Measurements from ENCODE around the gene CFAP100. TPM values are rescaled to one million over a fixed set of nuclear protein-coding genes. Genes with fewer than 3 reads are reported as not detected.

The CFAP100 gene
- total and polyA plus RNA-seq, 2 experiments from 2014 or later, result not detected

DNA sequence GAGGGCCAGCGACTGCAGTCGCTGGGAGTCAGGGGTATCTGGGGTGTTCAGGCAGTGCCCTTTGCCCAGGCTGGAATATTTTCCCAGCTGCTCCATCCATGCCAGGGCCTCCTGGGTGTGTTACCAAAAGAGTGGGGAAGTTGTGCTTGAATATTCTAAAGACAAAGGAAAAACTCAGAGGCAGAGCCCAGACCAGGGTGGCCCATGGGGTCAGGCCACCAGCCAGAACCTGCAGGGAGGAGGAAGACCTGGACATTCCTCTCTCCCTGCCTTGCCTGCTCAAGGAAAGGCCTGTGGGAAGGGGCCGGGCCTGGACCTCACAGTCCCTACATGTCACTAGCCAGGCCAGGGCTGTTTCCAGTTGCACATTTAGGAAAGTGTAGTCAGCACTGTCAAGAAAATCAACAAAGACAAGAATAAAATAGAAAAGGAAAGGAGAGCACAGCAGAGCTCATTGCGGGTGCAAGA is 21.5 kb upstream of the CFAP100 start:
- DNase-seq (ENCODE audit: low spot score), result no peak
- WGBS (ENCODE audit: low lambda C conversion rate, missing lambda C conversion rate), result 90% methylated on average over 4 of the region's 4 CpGs
- no peaks in the 10 kb centered on the region for H3K79me2 ChIP-seq

DNA sequence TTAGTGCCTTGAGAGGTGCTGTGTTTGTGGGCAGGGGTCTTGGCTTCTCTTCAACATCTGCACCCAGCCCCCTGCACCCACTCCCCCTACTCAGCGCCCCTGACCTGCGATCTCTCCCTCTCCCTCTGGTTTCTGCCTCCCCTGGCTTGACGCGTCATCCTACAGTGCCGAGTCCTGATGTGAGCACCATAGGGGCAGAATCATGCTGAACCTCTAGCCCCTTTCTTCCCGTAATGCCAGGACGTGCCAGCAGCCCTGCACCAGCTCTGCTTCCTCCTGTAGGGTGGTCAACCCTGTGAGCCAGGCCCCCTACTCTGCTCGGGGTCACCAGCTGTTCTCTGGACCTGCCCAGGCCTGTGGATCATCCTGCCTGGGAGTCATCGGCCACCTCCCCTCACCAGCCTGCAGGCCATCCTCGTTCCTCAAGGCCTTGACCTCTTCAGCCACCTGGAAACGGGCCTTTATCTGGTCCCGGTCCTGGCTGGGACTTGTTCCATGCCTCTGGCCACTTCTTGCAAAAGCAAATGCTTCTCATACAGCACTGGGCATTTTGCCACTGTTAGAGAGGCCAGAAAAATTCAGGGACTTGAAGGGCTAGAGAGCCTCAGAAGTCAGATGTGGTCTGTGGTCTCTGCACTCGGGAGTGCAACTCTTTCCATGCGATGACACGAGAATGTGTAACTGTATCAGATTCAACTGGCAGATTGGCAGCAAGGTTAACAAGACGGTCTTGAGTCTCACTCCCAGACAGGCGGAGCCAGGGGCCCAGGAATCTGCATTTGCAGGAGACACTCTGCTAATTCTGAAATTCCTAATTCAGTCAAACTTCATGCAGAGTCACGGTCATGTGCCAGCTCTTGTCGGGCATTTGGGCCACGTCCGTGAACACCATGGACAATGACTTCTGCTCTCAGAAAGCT is 20.8 kb upstream of the CFAP100 start:
- TF ChIP-seq EZH2phosphoT487 (IDR thresholded peaks at IDR 0.05; ENCODE audit: low read depth, severe bottlenecking, unreplicated experiment) (no peak), EZH2 (IDR thresholded peaks at IDR 0.05; ENCODE audit: borderline replicate concordance) (no peak)
- TF ChIP-seq, protein P1, sequence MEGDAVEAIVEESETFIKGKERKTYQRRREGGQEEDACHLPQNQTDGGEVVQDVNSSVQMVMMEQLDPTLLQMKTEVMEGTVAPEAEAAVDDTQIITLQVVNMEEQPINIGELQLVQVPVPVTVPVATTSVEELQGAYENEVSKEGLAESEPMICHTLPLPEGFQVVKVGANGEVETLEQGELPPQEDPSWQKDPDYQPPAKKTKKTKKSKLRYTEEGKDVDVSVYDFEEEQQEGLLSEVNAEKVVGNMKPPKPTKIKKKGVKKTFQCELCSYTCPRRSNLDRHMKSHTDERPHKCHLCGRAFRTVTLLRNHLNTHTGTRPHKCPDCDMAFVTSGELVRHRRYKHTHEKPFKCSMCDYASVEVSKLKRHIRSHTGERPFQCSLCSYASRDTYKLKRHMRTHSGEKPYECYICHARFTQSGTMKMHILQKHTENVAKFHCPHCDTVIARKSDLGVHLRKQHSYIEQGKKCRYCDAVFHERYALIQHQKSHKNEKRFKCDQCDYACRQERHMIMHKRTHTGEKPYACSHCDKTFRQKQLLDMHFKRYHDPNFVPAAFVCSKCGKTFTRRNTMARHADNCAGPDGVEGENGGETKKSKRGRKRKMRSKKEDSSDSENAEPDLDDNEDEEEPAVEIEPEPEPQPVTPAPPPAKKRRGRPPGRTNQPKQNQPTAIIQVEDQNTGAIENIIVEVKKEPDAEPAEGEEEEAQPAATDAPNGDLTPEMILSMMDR (IDR thresholded peaks at IDR 0.05; ENCODE audit: poor library complexity), result no peak
- H3K9me3 ChIP-seq (ENCODE audit: low read depth), result no peaks in the 10 kb centered on the region
- H3K4me3 ChIP-seq, result no peak overlapping the region
- no peak overlapping the region for H3K27ac ChIP-seq
- no peaks in the 10 kb centered on the region for H3K4me1 ChIP-seq (ENCODE audit: insufficient read depth)
- H3K9me2 ChIP-seq (replicated peaks; ENCODE audit: insufficient read depth), result no peaks in the 10 kb centered on the region
- 89% methylated on average over 21 of the region's 21 CpGs for WGBS (ENCODE audit: low lambda C conversion rate, missing lambda C conversion rate)
- no peak for DNase-seq (ENCODE audit: low spot score)
- H2AFZ ChIP-seq, result no peak overlapping the region
- no peaks in the 10 kb centered on the region for H3K79me2 ChIP-seq
- no peaks in the 10 kb centered on the region for H3K36me3 ChIP-seq (replicated peaks; ENCODE audit: insufficient read depth, low read depth)
- H3K27me3 ChIP-seq, result no peaks in the 10 kb centered on the region
- H3K4me2 ChIP-seq, result no peak overlapping the region
- H4K20me1 ChIP-seq (ENCODE audit: insufficient read depth, poor library complexity, severe bottlenecking), result no peaks in the 10 kb centered on the region

More for the DNA sequence above, 21.5 kb upstream of the CFAP100 start:
- Histone ChIP-seq H3K27ac (no peak overlapping the region), H3K4me1 (ENCODE audit: insufficient read depth) (no peaks in the 10 kb centered on the region), H3K4me2 (no peak overlapping the region), H3K4me3 (no peak overlapping the region), H3K9me2 (replicated peaks; ENCODE audit: insufficient read depth) (no peaks in the 10 kb centered on the region), H4K20me1 (ENCODE audit: insufficient read depth, poor library complexity, severe bottlenecking) (no peaks in the 10 kb centered on the region), H3K27me3 (no peaks in the 10 kb centered on the region), H3K9me3 (ENCODE audit: low read depth) (no peaks in the 10 kb centered on the region), H2AFZ (no peak overlapping the region), H3K36me3 (replicated peaks; ENCODE audit: insufficient read depth, low read depth) (no peaks in the 10 kb centered on the region)
- TF ChIP-seq, protein P1 (IDR thresholded peaks at IDR 0.05; ENCODE audit: poor library complexity), result no peak
- no peak for TF ChIP-seq EZH2 (IDR thresholded peaks at IDR 0.05; ENCODE audit: borderline replicate concordance)
- no peak for TF ChIP-seq EZH2phosphoT487 (IDR thresholded peaks at IDR 0.05; ENCODE audit: low read depth, severe bottlenecking, unreplicated experiment)

DNA sequence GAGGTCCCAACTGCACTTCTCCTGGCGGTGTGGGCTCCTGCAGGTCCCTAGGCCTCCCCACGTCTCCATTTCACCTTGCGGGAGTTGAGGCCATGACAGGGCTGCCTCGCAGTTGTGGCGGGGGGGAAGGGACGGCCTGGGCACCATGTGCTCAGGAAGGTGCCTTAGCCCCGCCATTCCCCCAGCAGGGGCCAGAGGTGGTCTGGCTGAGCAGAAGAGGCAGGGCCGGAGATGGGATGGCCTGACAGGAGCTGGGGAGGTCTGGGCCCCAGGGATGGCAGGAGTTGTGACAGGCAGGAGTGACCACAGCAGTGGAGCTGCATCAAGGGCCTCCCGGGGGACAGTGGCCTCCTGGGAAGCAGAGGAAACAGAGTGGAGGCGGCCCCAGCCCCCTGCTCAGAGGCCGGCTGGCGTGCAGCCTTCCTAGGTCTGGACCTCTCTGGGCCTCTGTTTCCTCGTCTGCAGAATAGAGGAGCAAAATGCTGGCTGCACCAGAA is 18.8 kb upstream of the CFAP100 start:
- H3K4me1 ChIP-seq (ENCODE audit: insufficient read depth), result no peaks in the 10 kb centered on the region
- no peaks in the 10 kb centered on the region for H4K20me1 ChIP-seq (ENCODE audit: insufficient read depth, poor library complexity, severe bottlenecking)
- no peaks in the 10 kb centered on the region for H3K9me2 ChIP-seq (replicated peaks; ENCODE audit: insufficient read depth)
- no peaks in the 10 kb centered on the region for H3K79me2 ChIP-seq
- H3K4me2 ChIP-seq, result no peak overlapping the region
- H3K27ac ChIP-seq, result no peak overlapping the region
- no peak overlapping the region for H3K4me3 ChIP-seq
- H2AFZ ChIP-seq, result no peak overlapping the region
- H3K27me3 ChIP-seq, result no peaks in the 10 kb centered on the region
- DNase-seq (ENCODE audit: low spot score), result no peak
- TF ChIP-seq, protein P1 (IDR thresholded peaks at IDR 0.05; ENCODE audit: poor library complexity), result no peak
- TF ChIP-seq EZH2phosphoT487 (IDR thresholded peaks at IDR 0.05; ENCODE audit: low read depth, severe bottlenecking, unreplicated experiment), result no peak
- TF ChIP-seq EZH2 (IDR thresholded peaks at IDR 0.05; ENCODE audit: borderline replicate concordance), result no peak
- no peaks in the 10 kb centered on the region for H3K36me3 ChIP-seq (replicated peaks; ENCODE audit: insufficient read depth, low read depth)
- no peaks in the 10 kb centered on the region for H3K9me3 ChIP-seq (ENCODE audit: low read depth)
- WGBS (ENCODE audit: low lambda C conversion rate, missing lambda C conversion rate), result 85% methylated on average over 13 of the region's 13 CpGs

Measured in hepatocyte (in vitro differentiated cells).